GM12878 (cell line): Measurements from ENCODE around the gene SSU72.

Source experiments
- ESRRA ChIP-seq: IDR thresholded peaks from 2 replicates; pipeline ENCODE4 v1.6.1; 2012; ENCODE audit warnings: mild to moderate bottlenecking, low read length, improper control_type of control experiment
- EZH2 ChIP-seq: IDR thresholded peaks from 2 replicates; pipeline ENCODE4 v1.6.1; 2012; ENCODE audit warnings: low read depth, mild to moderate bottlenecking, control low read depth, inconsistent platforms, low read length, borderline replicate concordance; ENCODE audit not compliant: control insufficient read depth
- FOXM1 ChIP-seq: IDR thresholded peaks from 2 replicates; pipeline ENCODE4 v1.6.1; 2012; ENCODE audit warnings: low read depth, mild to moderate bottlenecking, inconsistent platforms, low read length, moderate library complexity
- JUND ChIP-seq: IDR thresholded peaks from 2 replicates; pipeline ENCODE4 v1.6.1; 2012; ENCODE audit warnings: low read depth, mild to moderate bottlenecking, low read length, improper control_type of control experiment, moderate library complexity
- POLR2A ChIP-seq: IDR thresholded peaks from 2 replicates; pipeline ENCODE4 v1.6.1; 2011; ENCODE audit warnings: low read depth, mild to moderate bottlenecking, low read length
- POLR2AphosphoS5 ChIP-seq: IDR thresholded peaks from 2 replicates; pipeline ENCODE4 v1.6.1; 2011; ENCODE audit warnings: mild to moderate bottlenecking, low read length, inconsistent platforms
- SIN3A ChIP-seq: IDR thresholded peaks from 2 replicates; pipeline ENCODE4 v1.6.1; 2012; ENCODE audit warnings: low read depth, low read length, improper control_type of control experiment
- TAF1 ChIP-seq: IDR thresholded peaks from 2 replicates; pipeline ENCODE4 v1.6.1; 2011; ENCODE audit warnings: mild to moderate bottlenecking, low read depth, low read length, borderline replicate concordance
- TBL1XR1 ChIP-seq: IDR thresholded peaks from 2 replicates; pipeline ENCODE4 v1.6.1; 2012; ENCODE audit warnings: low read depth, low read length, improper control_type of control experiment
- ZNF207 ChIP-seq: fragments of 450-650 bp; IDR thresholded peaks from 2 replicates; pipeline ENCODE4 v1.6.1; 2014; ENCODE audit warnings: antibody characterized with exemption, mild to moderate bottlenecking, borderline replicate concordance
- TF ChIP-seq, protein P1 (sequence below), 3 experiments: IDR thresholded peaks in 2 of 3; conservative IDR thresholded peaks in 1 of 3; 2 replicates each; pipeline ENCODE4 v1.5.1; 2011; ENCODE audit warnings: low read depth in 3 of 3, low read length in 3 of 3, mild to moderate bottlenecking in 3 of 3, control low read depth in 2 of 3, moderate library complexity in 2 of 3, inconsistent platforms in 1 of 3, mixed read lengths in 1 of 3; ENCODE audit not compliant: control insufficient read depth in 2 of 3, insufficient read depth in 1 of 3; ENCODE audit errors: extremely low read depth in 1 of 3
- TF ChIP-seq, protein P2 (sequence below): fragments of 450-650 bp; formaldehyde crosslinking; IDR thresholded peaks from 2 replicates; pipeline ENCODE4 v1.5.0; 2022; ENCODE audit warnings: mild to moderate bottlenecking, missing genetic modification characterization
- TF ChIP-seq, protein P3 (sequence below): IDR thresholded peaks from 2 replicates; pipeline ENCODE4 v1.6.1; 2012; ENCODE audit warnings: low read depth, low read length, improper control_type of control experiment

DNA sequence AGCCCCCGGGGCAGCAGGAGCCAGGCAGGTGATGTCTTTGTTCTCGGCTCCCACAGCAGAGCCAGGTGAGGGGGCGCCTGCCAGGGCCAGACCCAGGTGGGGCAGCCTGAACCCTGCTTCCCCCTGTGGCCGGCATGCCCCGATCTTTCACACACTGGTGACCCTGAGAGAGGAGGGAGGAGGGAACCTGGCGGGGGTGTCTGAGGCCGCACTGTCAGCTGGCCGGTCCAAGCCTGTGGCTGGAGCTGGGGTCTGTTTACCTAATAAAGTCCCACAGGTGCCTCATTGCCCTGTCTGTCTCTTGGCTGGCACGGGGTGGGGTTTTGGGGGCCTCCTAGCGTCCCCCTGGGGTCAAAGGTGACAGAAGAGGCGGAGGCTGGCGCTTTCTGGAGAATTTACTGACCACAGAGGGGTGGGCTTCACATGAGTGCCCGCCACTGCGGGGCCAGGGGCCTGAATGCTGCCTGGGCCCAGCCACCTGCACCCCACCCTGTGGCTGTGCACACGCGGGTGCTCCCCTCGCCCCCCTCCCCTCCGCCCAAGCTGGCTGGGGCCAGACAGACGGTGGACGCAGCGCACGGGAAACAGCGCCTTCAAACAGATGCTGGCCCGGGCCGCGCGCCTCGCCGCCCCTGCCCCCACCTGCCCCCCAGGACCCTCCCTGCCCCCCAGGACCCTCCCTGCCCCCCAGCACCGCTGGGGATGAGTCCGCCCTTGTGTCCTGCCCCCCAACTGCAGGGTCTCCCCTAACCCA lies 40.1 kb downstream of the SSU72 start:
- TF ChIP-seq TBL1XR1 = no peak
- no peak for TF ChIP-seq ZNF207
- TF ChIP-seq, protein P1, sequence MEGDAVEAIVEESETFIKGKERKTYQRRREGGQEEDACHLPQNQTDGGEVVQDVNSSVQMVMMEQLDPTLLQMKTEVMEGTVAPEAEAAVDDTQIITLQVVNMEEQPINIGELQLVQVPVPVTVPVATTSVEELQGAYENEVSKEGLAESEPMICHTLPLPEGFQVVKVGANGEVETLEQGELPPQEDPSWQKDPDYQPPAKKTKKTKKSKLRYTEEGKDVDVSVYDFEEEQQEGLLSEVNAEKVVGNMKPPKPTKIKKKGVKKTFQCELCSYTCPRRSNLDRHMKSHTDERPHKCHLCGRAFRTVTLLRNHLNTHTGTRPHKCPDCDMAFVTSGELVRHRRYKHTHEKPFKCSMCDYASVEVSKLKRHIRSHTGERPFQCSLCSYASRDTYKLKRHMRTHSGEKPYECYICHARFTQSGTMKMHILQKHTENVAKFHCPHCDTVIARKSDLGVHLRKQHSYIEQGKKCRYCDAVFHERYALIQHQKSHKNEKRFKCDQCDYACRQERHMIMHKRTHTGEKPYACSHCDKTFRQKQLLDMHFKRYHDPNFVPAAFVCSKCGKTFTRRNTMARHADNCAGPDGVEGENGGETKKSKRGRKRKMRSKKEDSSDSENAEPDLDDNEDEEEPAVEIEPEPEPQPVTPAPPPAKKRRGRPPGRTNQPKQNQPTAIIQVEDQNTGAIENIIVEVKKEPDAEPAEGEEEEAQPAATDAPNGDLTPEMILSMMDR (IDR thresholded peaks at IDR 0.05 in 2 of 3, conservative IDR thresholded peaks at IDR 0.05 in 1 of 3; ENCODE audit: control insufficient read depth in 2 of 3, extremely low read depth in 1 of 3, insufficient read depth in 1 of 3, low read depth in 3 of 3, low read length in 3 of 3) = no peak
- no peak for TF ChIP-seq FOXM1
- no peak for TF ChIP-seq POLR2AphosphoS5
- TF ChIP-seq ESRRA = no peak
- TF ChIP-seq SIN3A = no peak
- no peak; the same call in 1 of the 2 replicates for TF ChIP-seq POLR2A
- TF ChIP-seq, protein P2, sequence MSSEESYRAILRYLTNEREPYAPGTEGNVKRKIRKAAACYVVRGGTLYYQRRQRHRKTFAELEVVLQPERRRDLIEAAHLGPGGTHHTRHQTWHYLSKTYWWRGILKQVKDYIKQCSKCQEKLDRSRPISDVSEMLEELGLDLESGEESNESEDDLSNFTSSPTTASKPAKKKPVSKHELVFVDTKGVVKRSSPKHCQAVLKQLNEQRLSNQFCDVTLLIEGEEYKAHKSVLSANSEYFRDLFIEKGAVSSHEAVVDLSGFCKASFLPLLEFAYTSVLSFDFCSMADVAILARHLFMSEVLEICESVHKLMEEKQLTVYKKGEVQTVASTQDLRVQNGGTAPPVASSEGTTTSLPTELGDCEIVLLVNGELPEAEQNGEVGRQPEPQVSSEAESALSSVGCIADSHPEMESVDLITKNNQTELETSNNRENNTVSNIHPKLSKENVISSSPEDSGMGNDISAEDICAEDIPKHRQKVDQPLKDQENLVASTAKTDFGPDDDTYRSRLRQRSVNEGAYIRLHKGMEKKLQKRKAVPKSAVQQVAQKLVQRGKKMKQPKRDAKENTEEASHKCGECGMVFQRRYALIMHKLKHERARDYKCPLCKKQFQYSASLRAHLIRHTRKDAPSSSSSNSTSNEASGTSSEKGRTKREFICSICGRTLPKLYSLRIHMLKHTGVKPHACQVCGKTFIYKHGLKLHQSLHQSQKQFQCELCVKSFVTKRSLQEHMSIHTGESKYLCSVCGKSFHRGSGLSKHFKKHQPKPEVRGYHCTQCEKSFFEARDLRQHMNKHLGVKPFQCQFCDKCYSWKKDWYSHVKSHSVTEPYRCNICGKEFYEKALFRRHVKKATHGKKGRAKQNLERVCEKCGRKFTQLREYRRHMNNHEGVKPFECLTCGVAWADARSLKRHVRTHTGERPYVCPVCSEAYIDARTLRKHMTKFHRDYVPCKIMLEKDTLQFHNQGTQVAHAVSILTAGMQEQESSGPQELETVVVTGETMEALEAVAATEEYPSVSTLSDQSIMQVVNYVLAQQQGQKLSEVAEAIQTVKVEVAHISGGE (CRISPR knock-in tag) = no peak
- TF ChIP-seq EZH2 = no peak
- TF ChIP-seq, protein P3, sequence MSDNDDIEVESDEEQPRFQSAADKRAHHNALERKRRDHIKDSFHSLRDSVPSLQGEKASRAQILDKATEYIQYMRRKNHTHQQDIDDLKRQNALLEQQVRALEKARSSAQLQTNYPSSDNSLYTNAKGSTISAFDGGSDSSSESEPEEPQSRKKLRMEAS = no peak
- no peak for TF ChIP-seq TAF1
- no peak for TF ChIP-seq JUND
